Measurements from ENCODE around the gene SERPIND1. TPM values are rescaled to one million over a fixed set of nuclear protein-coding genes. Genes with fewer than 3 reads are reported as not detected.

SERPIND1 gene
- total RNA-seq, 4 donors from 2014 or later, result 0.22 TPM; not detected in 3

DNA sequence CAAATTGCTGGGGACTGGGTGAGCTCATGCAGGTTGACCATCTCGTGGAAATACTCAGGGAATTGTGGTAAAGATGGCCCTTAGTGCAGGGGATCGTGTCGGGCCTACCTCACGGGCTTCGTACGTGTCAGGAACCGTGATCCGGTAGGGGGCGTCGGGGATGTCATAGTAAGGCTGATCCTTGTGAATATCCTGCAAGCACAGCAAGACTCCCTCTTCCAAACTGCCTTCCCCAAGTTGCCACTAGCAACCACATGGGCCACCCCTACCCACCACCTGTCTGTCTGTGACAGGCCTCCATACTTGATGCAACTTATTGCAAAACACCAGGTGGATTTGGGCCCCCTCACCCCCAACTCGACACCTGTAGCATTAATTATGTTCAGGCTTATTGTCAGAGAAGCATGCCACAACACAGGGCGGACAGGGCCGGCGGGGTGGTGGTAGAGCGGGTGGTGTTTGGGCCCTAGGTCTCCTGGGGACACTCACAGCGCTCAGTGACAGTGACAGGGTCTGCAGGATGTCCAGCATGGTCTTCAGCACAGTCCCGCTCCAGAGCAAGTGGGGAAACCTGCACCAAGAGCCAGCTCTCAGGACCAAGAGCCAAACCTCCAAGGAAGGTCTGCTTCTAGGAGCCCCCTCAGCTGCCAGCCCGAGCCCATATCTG, 22.6 kb upstream of the SERPIND1 start:
- H3K36me3 ChIP-seq, result peaks cover 0 to 36% of the 10 kb centered on the region in 2 donors
- peaks cover 5 to 11% of the 10 kb centered on the region in 2 donors for H3K4me1 ChIP-seq
- DNase-seq, result no peak
- intact Hi-C loops (cut with DNase I; ENCODE audit: low total_unique reads) (no loop called here), in situ Hi-C loops (cut with MboI; ENCODE audit: low sequenced_read_pairs in 4 of 4) (no loop called here)
- H3K4me3 ChIP-seq, result no peak overlapping the region
- no peaks in the 10 kb centered on the region for H3K9me3 ChIP-seq
- no peak for ATAC-seq
- peak overlapping the region; percentile 15 to 59 (median 50) for H3K27ac ChIP-seq
- TF ChIP-seq, protein P1, sequence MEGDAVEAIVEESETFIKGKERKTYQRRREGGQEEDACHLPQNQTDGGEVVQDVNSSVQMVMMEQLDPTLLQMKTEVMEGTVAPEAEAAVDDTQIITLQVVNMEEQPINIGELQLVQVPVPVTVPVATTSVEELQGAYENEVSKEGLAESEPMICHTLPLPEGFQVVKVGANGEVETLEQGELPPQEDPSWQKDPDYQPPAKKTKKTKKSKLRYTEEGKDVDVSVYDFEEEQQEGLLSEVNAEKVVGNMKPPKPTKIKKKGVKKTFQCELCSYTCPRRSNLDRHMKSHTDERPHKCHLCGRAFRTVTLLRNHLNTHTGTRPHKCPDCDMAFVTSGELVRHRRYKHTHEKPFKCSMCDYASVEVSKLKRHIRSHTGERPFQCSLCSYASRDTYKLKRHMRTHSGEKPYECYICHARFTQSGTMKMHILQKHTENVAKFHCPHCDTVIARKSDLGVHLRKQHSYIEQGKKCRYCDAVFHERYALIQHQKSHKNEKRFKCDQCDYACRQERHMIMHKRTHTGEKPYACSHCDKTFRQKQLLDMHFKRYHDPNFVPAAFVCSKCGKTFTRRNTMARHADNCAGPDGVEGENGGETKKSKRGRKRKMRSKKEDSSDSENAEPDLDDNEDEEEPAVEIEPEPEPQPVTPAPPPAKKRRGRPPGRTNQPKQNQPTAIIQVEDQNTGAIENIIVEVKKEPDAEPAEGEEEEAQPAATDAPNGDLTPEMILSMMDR (IDR thresholded peaks at IDR 0.05 in 4 of 5, conservative IDR thresholded peaks at IDR 0.05 in 1 of 5), result no peak
- no peak for TF ChIP-seq POLR2A (IDR thresholded peaks at IDR 0.05)
- no peaks in the 10 kb centered on the region for H3K27me3 ChIP-seq

DNA sequence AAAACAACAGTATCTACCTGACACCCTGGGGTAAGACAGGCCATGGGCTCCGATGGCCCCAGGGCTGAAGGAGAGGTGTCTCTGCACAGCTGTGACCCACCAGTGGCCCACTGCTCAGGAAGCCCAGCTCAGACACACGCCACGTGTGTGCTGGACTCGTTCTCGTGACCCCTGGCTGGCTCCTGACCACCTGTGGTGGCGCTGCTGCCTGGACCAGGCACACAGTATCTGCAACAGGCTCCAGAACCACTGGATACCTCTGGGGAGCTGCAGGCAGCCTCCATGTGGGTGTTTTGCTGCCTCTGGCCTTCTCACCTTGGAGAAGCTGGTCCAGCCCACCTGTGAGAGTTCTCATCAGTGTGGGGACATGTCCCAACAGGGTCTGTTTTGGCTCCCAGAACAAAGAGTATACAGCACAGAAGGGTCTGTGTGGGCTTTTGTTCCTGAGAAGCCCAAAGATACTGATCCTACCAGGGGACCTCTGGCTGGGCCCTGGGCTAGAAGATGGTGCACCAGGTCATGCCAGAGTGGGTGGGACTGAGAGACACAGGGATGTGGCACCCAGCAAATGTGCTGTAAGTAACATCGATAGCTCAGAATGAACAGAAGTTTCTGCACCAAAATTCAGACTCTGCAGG, 21.7 kb upstream of the SERPIND1 start:
- Histone ChIP-seq H3K4me3 (no peak overlapping the region), H3K27ac (no peak overlapping the region), H3K27me3 (no peaks in the 10 kb centered on the region), H3K9me3 (no peaks in the 10 kb centered on the region), H3K4me1 (peaks cover 5 to 11% of the 10 kb centered on the region in 2 donors), H3K36me3 (peaks cover 0 to 31% of the 10 kb centered on the region in 2 donors)
- intact Hi-C loops (cut with DNase I; ENCODE audit: low total_unique reads) (no loop called here), in situ Hi-C loops (cut with MboI; ENCODE audit: low sequenced_read_pairs in 4 of 4) (no loop called here)
- no peak for DNase-seq
- TF ChIP-seq POLR2A (IDR thresholded peaks at IDR 0.05), result no peak
- TF ChIP-seq, protein P1 (IDR thresholded peaks at IDR 0.05 in 4 of 5, conservative IDR thresholded peaks at IDR 0.05 in 1 of 5), result no peak
- no peak for ATAC-seq

DNA sequence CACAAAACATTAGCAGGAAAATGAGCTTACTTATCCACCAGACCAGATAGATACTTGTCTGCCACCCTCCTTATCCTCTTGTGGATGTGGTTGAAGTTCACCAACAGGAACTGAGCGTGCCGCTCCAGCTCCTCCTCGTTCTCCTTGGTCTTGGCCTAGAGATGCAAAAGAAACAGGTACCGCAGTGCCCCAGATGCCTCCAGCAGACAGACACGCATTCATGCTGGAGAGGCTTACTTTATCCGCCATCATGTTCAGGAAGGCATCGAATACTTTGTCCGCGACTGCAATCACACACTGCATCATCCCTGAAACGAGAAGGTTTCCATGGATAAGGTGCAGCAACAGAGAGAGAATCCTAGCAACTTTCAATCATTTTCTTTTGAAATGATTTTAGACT, 21.0 kb upstream of the SERPIND1 start:
- no peak overlapping the region for H3K27ac ChIP-seq
- in situ Hi-C loops (cut with MboI; ENCODE audit: low sequenced_read_pairs in 4 of 4), result no loop called here
- H3K4me3 ChIP-seq, result no peak overlapping the region
- no peaks in the 10 kb centered on the region for H3K27me3 ChIP-seq
- H3K4me1 ChIP-seq, result peaks cover 5 to 11% of the 10 kb centered on the region in 2 donors
- no peak for DNase-seq
- peaks cover 0 to 30% of the 10 kb centered on the region in 2 donors for H3K36me3 ChIP-seq
- no peak for TF ChIP-seq POLR2A (IDR thresholded peaks at IDR 0.05)
- TF ChIP-seq, protein P1 (IDR thresholded peaks at IDR 0.05 in 4 of 5, conservative IDR thresholded peaks at IDR 0.05 in 1 of 5), result no peak
- no peaks in the 10 kb centered on the region for H3K9me3 ChIP-seq
- no peak for ATAC-seq
- intact Hi-C loops (cut with DNase I; ENCODE audit: low total_unique reads), result no loop called here

DNA sequence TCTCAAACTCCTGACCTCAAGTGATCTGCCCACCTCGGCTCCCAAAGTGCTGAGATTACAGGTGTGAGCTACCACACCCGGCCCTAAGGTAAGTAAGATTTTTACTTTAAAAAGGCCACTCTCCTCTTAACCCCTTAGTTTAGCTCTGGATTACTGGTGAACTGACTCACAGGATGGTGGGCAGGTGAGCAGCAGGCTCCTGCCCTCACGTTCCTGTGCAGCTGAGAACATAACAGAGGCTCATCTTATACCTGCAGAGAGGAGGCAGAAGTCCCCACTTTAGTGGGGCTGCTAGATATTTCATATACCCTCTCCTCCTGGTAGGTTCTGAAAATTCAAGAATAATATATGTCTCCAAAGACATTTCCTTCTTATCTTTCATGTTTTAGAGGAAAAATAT, 17.1 kb upstream of the SERPIND1 start:
- intact Hi-C loops (cut with DNase I; ENCODE audit: low total_unique reads) (no loop called here), in situ Hi-C loops (cut with MboI; ENCODE audit: low sequenced_read_pairs in 4 of 4) (no loop called here)

More for the DNA sequence above, 17.1 kb upstream of the SERPIND1 start:
- TF ChIP-seq POLR2A (IDR thresholded peaks at IDR 0.05), result no peak
- TF ChIP-seq, protein P1 (IDR thresholded peaks at IDR 0.05 in 4 of 5, conservative IDR thresholded peaks at IDR 0.05 in 1 of 5), result no peak
- Histone ChIP-seq H3K4me3 (no peak overlapping the region), H3K9me3 (no peaks in the 10 kb centered on the region), H3K36me3 (peaks cover 0 to 39% of the 10 kb centered on the region in 2 donors), H3K4me1 (no peaks in the 10 kb centered on the region), H3K27me3 (no peaks in the 10 kb centered on the region), H3K27ac (no peak overlapping the region)
- DNase-seq (no peak), ATAC-seq (no peak)
